GM18498 (cell line): ENCODE measurements around the gene PPP2R2D.
"Not testable (repeated sequence)": the region's sequence is repeated elsewhere in the genome, so short reads cannot be mapped to it uniquely, and the experiment has no call there.

Source experiments
- ATAC-seq: cut with Tn5 transposase; IDR thresholded peaks from one replicate; pipeline ENCODE4 v1.9.1; 2021; ENCODE audit warnings: mild to moderate bottlenecking, moderate library complexity; ENCODE audit not compliant: unreplicated experiment

PPP2R2D gene

GRCh38 chr10:131866673-131867072 lies 34.1 kb upstream of the PPP2R2D start:
- no peak for ATAC-seq

- ATAC-seq, result no peak
Measured at GRCh38 chr10:131868436-131868835, 32.4 kb upstream of the PPP2R2D start.

GRCh38 chr10:131869344-131869743 lies 31.5 kb upstream of the PPP2R2D start:
- ATAC-seq, result no peak

GRCh38 chr10:131870411-131870810 lies 30.4 kb upstream of the PPP2R2D start:
- ATAC-seq, result no peak

GRCh38 chr10:131870831-131871672 lies 29.8 kb upstream of the PPP2R2D start:
- ATAC-seq, result no peak

- no peak for ATAC-seq
Measured at GRCh38 chr10:131871673-131872005, 29.2 kb upstream of the PPP2R2D start.

GRCh38 chr10:131872011-131872826 lies 28.6 kb upstream of the PPP2R2D start:
- no peak for ATAC-seq

GRCh38 chr10:131872827-131873375 lies 27.9 kb upstream of the PPP2R2D start:
- ATAC-seq, result no peak

GRCh38 chr10:131874991-131875451 lies 25.8 kb upstream of the PPP2R2D start:
- peak; percentile 71 for ATAC-seq

- ATAC-seq, result no peak
Measured at GRCh38 chr10:131875501-131875900, 25.3 kb upstream of the PPP2R2D start.

GRCh38 chr10:131876017-131876416 lies 24.8 kb upstream of the PPP2R2D start:
- no peak for ATAC-seq

GRCh38 chr10:131876508-131876907 lies 24.3 kb upstream of the PPP2R2D start:
- no peak for ATAC-seq

GRCh38 chr10:131880016-131880590 lies 20.7 kb upstream of the PPP2R2D start:
- ATAC-seq, result no peak

- no peak for ATAC-seq
Measured at GRCh38 chr10:131881104-131881880, 19.5 kb upstream of the PPP2R2D start.

GRCh38 chr10:131882151-131882550 lies 18.7 kb upstream of the PPP2R2D start:
- no peak for ATAC-seq

GRCh38 chr10:131882590-131883451 lies 18.0 kb upstream of the PPP2R2D start:
- no peak for ATAC-seq

GRCh38 chr10:131883621-131884393 lies 17.0 kb upstream of the PPP2R2D start:
- ATAC-seq, result not testable (repeated sequence)

- peak; percentile 95 for ATAC-seq
Measured at GRCh38 chr10:131885391-131886165, 15.2 kb upstream of the PPP2R2D start.
